ENCODE data around the gene AGMAT.
A peak's percentile ranks its signal among the peaks of the same experiment; 100 is the strongest.

AGMAT gene, protein sequence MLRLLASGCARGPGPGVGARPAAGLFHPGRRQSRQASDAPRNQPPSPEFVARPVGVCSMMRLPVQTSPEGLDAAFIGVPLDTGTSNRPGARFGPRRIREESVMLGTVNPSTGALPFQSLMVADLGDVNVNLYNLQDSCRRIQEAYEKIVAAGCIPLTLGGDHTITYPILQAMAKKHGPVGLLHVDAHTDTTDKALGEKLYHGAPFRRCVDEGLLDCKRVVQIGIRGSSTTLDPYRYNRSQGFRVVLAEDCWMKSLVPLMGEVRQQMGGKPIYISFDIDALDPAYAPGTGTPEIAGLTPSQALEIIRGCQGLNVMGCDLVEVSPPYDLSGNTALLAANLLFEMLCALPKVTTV

DNA sequence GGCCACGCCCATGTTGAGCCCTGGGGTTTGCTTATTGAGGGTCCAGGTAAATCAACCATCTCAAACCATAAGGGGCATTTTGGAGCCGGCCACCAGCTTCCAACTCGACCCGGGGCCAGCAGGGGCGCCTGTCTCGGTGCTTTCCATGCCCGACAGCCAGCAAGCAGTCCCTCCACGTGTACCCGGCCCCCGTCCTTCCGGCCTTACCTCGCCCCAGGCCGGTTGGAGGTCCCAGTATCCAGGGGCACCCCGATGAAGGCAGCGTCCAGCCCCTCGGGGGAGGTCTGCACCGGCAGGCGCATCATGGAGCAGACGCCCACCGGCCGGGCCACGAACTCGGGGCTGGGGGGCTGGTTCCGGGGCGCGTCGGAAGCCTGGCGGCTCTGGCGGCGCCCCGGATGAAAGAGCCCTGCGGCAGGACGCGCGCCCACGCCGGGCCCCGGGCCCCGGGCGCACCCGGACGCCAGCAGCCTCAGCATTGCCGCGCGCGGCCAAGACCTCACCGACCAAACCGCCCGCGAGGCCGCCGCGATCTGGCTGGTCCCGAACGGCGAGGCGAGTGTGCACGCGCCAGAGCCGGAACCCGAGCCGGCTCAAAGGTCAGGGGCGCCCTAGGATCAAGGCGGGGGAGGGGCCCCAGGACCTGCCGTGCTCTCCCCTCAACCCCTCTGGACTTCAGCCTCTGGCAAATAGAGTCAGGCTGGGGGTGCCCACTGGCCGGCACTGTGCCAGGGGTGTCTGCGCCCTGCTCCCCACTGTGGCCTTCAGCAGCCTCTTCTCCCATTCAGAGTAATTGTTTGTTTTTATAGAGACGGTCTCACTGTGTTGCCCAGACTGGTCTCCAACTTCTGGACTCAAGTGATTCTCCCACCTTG lies at the start of gene AGMAT:
TSS of gene AGMAT (minus strand) at position 563 of the 875 bp plus-strand sequence. CDS start at position 479, 84 bp downstream.
- peak; percentile 64 for DNase-seq (ENCODE audit: low read depth)

DNA sequence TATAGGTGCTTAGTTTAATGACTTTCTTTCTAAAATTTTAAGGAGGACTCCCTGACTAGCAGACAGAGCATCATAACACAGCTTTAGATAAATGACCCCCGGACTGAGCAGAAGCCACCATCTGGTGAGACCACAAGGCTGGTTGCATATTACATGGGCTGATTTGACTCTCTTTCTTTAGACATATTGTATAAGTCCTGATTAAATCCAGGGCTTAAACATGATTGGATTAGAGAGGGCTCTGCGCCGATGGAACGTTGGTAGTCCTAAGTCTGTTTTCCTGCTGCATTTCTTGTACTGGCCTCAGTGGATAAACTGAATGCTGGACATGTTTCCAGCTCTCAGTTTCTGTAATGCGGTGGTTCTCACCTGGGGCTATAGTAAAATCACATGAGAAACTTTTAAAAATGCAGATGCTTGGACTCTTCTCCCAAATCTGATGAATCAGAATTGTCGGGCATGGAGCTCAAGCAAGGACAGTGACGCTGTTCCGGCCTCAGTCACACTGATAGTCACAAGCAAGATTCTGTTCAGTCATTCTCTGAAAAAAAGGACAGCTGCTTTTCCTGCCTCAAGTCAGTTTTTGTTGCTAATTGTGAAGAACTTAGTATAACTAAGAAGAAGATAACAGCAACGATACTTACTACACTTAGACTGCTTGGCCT lies 49.0 kb upstream of the AGMAT start:
- DNase-seq (ENCODE audit: low read depth): no peak

DNA sequence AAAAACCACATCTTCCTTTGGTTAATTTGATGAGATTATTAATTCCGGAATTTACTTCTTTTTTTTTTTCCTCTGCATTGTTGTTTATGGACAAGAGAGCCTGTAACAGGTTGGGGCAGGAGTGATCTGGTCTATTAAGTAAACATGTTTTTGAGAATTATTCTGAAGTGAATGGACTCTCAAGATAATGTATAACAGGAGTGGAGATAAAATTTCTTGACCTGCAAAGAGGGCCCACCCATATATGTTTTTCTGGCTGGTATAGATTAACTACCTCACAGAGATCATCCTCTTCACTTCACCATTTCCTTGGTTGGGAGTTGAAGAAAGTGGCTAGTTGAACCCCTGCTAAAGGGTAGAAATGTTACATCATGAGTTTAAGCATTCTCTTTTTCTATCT lies 43.2 kb upstream of the AGMAT start:
- no peak for DNase-seq (ENCODE audit: low read depth)

DNA sequence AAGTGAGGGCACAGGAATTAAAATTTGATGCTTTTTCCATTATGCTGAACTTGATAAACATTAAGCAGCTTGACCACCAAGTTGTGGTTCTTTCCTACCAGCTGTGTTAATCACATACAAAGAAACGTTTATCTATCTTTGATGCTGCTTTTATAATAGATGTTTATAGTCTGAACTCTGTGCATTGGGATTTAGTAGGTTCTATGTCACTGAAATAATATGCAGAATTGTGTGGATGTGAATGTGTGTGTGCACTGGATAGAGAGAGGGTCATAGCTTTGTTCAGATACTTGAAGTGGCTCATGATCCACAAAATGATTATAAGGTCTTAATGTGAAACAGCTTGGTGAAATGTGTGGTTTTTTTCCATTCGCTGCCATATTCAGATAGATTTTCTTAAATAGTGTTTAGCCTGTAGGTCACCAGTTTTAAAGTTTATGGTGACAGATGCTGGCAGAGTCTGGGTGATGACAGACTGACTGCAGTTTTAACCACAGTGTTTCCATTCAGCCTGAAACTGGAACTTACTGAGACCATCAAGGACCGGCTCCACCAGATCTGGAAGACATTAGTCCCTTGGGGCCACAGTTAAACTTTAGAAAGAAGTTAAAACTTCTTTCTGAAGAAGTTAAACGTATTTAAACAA lies 42.6 kb upstream of the AGMAT start:
- DNase-seq (ENCODE audit: low read depth): no peak

DNA sequence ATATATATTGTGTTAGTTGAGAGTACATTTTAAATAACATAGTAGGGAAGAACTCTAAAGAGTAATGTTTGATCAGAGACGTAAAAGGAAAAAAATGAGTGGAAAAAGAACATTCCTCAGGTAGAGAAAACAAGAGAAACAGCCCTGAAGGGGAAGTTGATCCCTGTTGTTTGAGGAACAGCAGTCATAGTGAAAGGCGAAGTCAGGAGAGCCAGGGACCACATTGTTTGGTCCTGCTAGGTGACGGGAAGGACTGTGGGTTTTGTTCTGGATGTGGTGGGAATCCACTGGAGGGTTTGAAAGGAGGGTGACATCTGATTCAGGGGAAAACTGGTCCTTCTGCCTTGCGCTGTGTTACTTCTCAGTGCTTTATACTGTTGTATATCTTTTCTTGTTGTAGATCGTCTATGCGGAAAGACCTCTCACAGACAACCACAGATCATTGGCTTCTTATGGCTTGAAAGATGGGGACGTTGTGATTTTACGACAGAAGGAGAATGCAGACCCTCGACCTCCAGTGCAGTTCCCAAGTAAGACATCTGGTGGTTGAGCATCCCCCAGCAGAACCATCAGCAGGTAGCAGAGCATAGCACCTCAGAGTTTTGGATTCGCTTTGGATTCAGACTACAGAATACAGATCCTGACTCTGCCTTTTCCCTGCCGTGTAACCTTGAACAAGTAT lies 41.6 kb upstream of the AGMAT start:
- DNase-seq (ENCODE audit: low read depth): no peak

DNA sequence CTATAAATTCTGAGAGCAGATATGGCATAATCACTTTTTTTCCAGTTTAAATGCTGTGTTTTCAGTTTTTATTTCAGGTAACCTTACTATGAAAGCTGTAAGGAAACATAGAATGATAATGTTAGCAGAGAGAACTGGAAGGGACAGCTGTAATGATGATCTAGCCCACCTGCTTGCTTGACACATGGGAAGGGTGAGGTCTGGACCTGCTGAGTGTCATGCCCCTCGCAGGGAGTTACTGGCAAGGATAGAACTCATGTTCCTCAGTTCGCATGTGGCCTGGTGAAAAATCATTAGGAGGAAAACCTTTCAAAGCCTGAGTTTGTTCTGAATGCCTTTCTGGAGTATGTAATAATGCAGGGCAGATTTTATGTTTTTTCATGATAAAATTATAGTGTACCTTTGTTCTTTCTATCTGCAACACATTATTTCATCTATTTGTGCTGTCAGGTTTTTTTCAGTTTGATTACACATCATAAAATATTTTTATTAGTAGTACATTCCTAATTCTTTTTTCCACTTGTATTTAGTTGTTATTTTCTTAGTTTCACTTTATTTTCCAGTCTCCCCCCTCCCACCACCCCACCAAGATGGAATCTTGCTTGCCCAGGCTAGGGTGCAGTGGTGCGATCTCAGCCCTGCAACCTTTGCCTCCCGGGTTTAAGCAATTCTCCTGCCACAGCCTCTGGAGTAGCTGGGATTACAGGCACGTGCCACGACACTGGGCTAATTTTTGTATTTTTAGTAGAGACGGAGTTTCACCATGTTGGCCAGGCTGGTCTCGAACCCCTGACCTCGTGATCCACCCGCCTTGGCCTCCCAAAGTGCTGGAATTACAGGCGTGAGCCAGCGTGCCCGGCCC lies 40.4 kb upstream of the AGMAT start:
- no peak for DNase-seq (ENCODE audit: low read depth)

DNA sequence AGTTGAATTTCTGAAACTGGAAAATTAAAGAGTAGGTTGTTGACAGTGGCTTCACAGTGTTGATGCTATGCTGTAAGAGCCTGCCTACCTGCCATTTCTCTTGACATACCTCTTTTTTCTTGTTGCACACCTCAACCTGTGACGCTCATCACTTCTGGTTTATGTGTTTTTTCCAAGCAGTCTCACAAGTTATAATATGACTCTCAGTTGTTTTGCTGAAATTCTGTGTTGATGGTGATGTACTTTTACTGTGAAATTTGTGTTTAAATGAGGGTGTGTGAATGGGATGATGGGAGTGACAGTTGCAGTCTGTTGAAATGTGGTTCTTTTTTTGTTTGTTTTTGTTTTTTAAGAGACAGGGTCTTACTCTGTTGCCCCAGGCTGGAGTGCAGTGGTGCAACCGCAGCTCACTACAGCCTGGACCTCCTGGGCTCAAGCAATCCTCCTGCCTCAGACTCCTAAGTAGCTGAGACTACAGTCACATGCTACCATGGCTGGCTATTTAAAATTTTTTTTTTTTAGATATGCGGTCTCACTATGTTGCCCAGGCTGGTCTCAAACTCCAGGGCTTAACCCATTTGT lies 39.4 kb upstream of the AGMAT start:
- no peak for DNase-seq (ENCODE audit: low read depth)

DNA sequence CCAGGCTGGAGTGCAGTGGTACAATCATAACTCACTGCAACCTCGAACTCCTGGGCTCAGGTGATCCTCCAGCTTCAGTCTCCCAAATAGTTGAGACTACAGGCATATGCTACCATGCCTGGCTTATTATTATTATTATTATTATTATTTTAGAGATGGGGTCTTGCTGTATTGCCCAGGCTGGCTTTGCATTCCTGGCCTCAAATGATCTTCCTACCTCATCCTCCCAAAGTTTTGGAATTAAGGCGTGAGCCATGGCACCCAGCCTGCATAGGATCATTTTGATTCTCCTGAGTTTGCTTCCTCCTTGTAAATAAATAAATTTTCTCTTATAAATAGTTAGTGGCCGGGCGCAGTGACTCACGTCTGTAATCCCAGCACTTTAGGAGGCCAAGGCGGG lies 38.6 kb upstream of the AGMAT start:
- no peak for DNase-seq (ENCODE audit: low read depth)

DNA sequence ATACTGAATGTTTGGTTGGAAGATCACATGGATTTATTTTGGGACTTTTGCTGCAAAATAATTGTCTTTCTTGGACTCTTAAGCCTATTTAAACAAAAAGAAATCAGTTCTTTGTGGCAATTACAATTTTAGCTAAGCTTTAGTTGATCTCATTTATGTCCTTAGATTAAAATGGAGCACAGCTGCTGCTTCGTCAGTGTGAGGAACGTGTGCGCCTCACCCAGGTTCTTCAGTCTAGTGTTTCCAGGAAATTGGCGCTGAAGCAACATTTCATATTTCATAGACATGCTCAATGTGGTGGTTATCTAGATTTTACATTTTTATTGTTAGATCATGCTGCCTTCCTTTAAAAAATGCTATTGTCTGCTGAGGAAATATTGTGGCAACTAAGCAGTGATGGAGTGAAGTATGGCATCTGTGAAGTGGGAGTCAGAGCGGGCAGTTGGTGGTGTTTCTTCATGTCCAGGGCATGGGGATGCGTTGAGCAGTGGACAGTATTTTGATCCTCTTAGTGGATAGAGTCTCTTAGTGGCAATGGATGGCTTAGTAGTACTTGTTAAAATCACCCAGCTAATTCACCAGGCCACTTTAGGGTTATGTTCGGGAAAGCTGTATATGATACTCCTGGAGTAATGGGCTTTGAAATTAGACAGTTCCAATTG lies 38.0 kb upstream of the AGMAT start:
- DNase-seq (ENCODE audit: low read depth): no peak

DNA sequence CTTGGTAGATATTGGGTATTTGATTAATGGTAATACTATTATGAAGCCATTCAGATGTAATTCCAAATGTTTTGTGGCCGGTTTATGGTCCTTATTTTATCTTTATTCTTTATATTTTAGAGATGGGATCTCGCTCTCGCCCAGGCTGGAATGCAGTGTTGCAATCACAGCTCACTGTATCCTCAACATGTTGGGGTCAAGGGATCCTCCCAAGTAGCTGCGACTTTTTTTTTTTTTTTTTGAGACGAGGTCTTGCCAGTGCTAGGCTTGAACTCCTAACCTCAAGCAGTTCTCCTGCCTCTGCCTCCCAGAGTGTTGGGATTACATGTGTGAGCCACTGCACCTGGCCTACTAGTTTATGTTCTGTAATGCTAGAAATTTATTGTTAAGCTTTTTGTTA lies 37.1 kb upstream of the AGMAT start:
- no peak for DNase-seq (ENCODE audit: low read depth)

DNA sequence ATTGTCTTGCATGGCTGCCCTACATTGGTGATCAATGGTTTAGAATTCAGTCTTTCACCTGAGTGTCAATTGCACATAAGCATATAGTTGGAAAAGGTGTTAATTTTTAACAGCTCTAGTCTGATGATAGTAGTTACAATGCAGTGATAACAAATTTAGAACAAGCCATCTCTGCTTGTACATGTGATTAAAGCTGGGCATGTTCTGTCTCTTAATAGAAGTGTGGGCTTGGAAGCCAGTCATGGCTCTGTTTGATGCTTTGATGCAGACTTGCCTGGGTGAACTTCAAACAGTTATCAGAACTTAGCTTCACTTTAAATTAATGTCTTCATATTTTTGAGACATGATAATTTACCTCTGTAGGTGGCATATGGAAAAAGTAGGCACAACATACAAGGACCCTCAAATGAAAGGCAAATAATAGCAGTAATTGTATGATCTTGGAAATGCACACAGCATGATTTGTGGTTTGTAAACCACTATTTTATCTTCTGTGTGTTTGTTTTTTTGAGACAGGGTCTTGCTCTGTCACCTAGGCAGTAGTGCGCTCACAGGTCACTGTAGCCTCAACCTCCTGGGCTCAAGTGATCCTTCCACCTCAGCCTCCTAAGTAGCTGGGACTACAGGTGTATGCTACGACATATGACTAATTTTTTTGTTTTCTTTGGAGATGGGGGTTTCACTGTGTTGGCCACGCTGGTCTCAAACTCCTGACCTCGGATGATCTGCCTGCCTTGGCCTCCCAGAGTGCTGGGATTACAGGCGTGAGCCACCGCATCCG lies 36.2 kb upstream of the AGMAT start:
- no peak for DNase-seq (ENCODE audit: low read depth)

DNA sequence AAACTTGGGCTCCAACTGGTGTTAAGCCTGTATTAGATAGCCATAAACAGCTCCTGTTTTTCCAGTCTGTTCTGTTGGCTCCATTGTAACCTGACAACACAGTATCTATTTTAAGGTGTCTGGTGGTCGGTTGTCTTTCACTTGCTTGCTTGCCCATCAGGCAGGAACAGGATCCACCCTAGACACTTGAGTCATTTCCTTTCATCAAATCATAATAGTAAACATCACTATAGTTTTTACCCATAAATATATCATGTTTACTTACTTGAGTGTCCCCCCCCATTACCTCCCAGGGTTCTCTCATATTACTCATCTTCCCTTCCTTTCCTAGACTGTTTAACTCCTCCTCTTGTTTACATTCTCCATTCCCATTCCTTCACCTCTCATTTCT lies 35.3 kb upstream of the AGMAT start:
- DNase-seq (ENCODE audit: low read depth): no peak

DNA sequence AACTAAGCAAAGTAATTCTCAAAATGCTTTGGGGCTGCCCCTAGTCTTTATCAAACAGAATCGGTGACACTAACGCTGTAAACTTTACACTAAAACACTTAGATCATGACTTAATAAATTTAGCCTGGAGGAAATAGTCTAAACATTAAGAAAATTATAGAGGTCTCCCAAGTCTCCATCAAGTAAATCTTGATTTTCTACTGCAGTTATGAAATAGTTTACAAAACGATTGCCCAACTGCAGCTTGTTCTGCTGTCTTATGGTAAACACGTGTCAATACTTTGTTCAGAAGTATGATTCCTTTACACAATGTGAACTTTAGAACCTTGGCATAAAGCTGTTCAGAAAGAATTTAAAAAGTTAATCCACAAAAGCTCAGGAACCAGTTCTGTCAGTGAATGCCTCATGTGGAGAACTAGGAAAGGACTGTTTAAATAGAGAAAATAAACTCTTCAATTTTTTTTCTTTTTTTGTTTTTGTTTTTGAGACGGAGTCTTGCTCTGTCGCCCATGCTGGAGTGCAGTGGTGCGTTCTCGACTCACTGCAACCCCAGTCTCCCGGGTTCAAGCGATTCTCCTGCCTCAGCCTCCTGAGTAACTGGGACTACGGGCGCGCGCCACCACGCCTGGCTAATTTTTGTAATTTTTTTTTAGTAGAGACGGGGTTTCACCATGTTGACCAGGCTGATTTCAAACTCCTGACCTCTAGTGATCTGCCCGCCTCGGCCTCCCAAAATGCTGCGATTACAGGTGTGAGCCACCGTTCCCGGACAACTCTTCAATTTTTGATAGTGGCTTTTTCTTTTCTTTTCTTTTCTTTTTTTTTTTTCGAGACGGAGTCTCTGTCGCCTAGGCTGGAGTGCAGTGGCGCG lies 34.0 kb upstream of the AGMAT start:
- no peak for DNase-seq (ENCODE audit: low read depth)

DNA sequence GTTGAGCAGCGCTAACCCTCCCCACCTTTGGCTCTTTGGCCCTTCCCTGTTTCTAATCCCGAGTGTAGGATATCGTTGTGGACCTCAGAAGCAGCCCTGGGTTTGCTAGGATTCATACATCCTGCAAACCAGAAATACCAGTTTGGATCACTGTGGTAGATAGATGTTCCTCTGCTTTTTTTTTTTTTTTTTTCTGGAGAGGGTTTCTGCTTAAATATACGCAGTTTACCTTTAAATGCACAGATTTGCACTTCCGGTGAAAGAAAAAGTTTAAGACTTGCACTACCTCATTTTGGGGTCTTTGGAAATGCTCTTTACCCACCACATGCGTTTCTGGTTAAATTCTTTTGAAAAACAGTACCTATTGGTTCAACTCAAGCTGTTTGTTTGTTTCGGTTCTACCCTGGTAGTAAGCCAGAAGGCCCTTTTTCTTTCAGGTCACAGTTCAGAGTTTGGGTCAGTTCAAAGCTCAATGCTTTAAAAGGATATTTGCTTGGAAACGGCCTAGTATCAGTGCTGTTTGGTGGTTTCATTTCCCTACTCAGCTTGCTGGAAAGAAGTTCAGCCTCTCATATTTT lies 33.3 kb upstream of the AGMAT start:
- DNase-seq (ENCODE audit: low read depth): no peak

DNA sequence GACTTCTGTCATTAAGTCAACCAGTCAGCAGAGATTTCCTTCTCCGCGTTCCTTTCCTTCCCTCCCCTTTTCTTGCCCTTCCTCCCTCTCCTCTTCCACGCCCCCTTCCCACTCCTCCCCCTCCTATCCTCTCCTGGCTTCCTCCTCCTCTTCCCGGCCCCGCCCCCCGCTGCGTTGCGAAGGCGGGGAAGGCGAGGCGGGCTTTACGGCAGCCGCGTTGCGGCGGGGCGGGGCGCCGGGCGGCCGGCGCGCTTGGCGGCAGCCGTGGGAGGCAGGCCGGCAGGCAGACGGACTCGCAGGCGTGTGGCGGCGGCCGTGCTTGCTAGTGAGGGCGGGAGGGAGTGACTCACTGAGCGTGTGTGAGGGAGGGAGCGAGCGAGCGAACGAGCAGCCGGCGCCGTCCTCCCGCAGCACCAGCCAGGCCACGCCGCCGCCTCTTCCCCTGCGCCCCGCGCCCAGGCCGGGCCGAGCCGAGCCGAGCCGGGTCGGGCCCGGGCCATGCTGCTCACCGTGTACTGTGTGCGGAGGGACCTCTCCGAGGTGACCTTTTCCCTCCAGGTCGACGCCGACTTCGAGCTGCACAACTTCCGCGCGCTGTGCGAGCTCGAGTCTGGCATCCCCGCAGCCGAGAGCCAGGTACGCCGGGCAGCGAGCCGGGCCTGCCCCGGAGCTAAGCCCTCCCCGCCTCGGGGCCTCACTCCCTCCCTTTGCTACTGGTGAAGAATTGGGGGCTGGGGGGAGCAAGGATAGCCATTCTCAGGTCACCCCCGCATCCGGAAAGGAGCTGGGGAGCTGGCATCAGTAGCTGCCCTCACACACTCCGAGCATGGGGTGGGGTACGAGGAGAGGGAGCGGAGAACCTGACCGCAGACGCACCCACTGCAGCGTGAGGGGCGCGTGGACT lies 32.6 kb upstream of the AGMAT start, which contains the start of gene DDI2:
TSS of gene DDI2 (plus strand) at position 286 of the 904 bp plus-strand sequence. CDS start at position 499, 213 bp downstream.
- DNase-seq (ENCODE audit: low read depth): peak; percentile 96

Measured in activated T-cell treated with anti-CD3 and anti-CD28 coated beads for 48 hours (primary cell).